ENCODE measurements around the gene TMEM101.
"Not testable (repeated sequence)": the region's sequence is repeated elsewhere in the genome, so short reads cannot be mapped to it uniquely, and the experiment has no call there.

TMEM101 gene

GRCh38 chr17:43972444-43973212 lies 42.1 kb downstream of the TMEM101 start:
- DNase-seq = not testable (repeated sequence)

- DNase-seq = not testable (repeated sequence)
These were observed 43.3 kb downstream of the TMEM101 start for GRCh38 chr17:43971436-43971835.

- DNase-seq = no peak
These were observed 44.4 kb downstream of the TMEM101 start for GRCh38 chr17:43970366-43970765.

- no peak for DNase-seq
These were observed 47.4 kb downstream of the TMEM101 start for GRCh38 chr17:43967251-43967875.

- no peak for DNase-seq
These were observed 48.5 kb downstream of the TMEM101 start for GRCh38 chr17:43966276-43966675.

- no peak for DNase-seq
These were observed 52.3 kb downstream of the TMEM101 start for GRCh38 chr17:43962479-43962878.

- no peak for DNase-seq
These were observed 52.8 kb downstream of the TMEM101 start for GRCh38 chr17:43961954-43962353.

GRCh38 chr17:43961292-43961691 lies 53.5 kb downstream of the TMEM101 start:
- DNase-seq = not testable (repeated sequence)
